SK-N-SH treated with all-trans-retinoic acid at 6 μM for 48 hours (cell line): ENCODE results near the gene TMEM132D.

Experiments used
- ATAC-seq: fragments of 200-7000 bp; cut with Tn5 transposase; 3 replicates; pipeline ENCODE4 v1.9.1; 2020; ENCODE audit warnings: mild to moderate bottlenecking, moderate library complexity
- ARNTL ChIP-seq: fragments of 450-650 bp; formaldehyde crosslinking; IDR thresholded peaks from 2 replicates; pipeline ENCODE4 v1.5.0; 2020; ENCODE audit warnings: low read depth, mild to moderate bottlenecking, moderate library complexity, borderline replicate concordance
- BACH2 ChIP-seq: fragments of 250-450 bp; sonication (Bioruptor Pico); IDR thresholded peaks from 2 replicates; pipeline ENCODE4 v1.9.0; 2021; ENCODE audit warnings: mild to moderate bottlenecking, borderline replicate concordance
- CREB5 ChIP-seq: fragments of 250-450 bp; sonication (Bioruptor Pico); IDR thresholded peaks from 2 replicates; pipeline ENCODE4 v1.5.1; 2020; ENCODE audit warnings: low read depth, mild to moderate bottlenecking, moderate library complexity
- CSDC2 ChIP-seq: fragments of 250-450 bp; sonication (Bioruptor Pico); IDR thresholded peaks from 2 replicates; pipeline ENCODE4 v1.5.0; 2020; ENCODE audit warnings: mild to moderate bottlenecking, moderate library complexity
- ESRRG ChIP-seq: fragments of 250-450 bp; sonication (Bioruptor Pico); IDR thresholded peaks from 2 replicates; pipeline ENCODE4 v1.6.1; 2021; ENCODE audit warnings: mild to moderate bottlenecking
- GLIS3 ChIP-seq: fragments of 250-450 bp; sonication (Bioruptor Pico); IDR thresholded peaks from 2 replicates; pipeline ENCODE4 v1.5.0; 2020; ENCODE audit warnings: mild to moderate bottlenecking, moderate library complexity
- ISL1 ChIP-seq: fragments of 250-450 bp; sonication (Bioruptor Pico); IDR thresholded peaks from 2 replicates; pipeline ENCODE4 v2.1.2; 2022; ENCODE audit warnings: mild to moderate bottlenecking, moderate library complexity
- OSR1 ChIP-seq: fragments of 250-450 bp; sonication (Bioruptor Pico); IDR thresholded peaks from 2 replicates; pipeline ENCODE4 v1.8.0; 2022; ENCODE audit warnings: moderate library complexity, mild to moderate bottlenecking, inconsistent platforms
- PPARA ChIP-seq: fragments of 250-450 bp; sonication (Bioruptor Pico); IDR thresholded peaks from 2 replicates; pipeline ENCODE4 v1.5.0; 2020; ENCODE audit warnings: mild to moderate bottlenecking, borderline replicate concordance
- RARB ChIP-seq: fragments of 250-450 bp; sonication (Bioruptor Pico); IDR thresholded peaks from 2 replicates; pipeline ENCODE4 v1.8.0; 2021; ENCODE audit warnings: mild to moderate bottlenecking, moderate library complexity
- TCF4 ChIP-seq: fragments of 250-450 bp; sonication (Bioruptor Pico); IDR thresholded peaks from 2 replicates; pipeline ENCODE4 v1.8.0; 2021; ENCODE audit warnings: mild to moderate bottlenecking, moderate library complexity, borderline replicate concordance
- TOX ChIP-seq: fragments of 250-450 bp; sonication (Bioruptor Pico); IDR thresholded peaks from 2 replicates; pipeline ENCODE4 v1.8.0; 2021; ENCODE audit warnings: mild to moderate bottlenecking, moderate library complexity, borderline replicate concordance
- TSHZ2 ChIP-seq: fragments of 250-450 bp; sonication (Bioruptor Pico); IDR thresholded peaks from 2 replicates; pipeline ENCODE4 v1.5.0; 2020; ENCODE audit warnings: mild to moderate bottlenecking, moderate library complexity
- ZC3H10 ChIP-seq: fragments of 250-450 bp; sonication (Bioruptor Pico); IDR thresholded peaks from 2 replicates; pipeline ENCODE4 v1.5.1; 2021; ENCODE audit warnings: mild to moderate bottlenecking, moderate library complexity
- ZFP3 ChIP-seq: fragments of 250-450 bp; sonication (Bioruptor Pico); IDR thresholded peaks from 2 replicates; pipeline ENCODE4 v1.5.0; 2020; ENCODE audit warnings: mild to moderate bottlenecking, moderate library complexity
- ZFP30 ChIP-seq: fragments of 450-650 bp; formaldehyde crosslinking; IDR thresholded peaks from 2 replicates; pipeline ENCODE4 v1.5.0; 2022; ENCODE audit warnings: mild to moderate bottlenecking, moderate library complexity
- ZNF565 ChIP-seq: fragments of 450-650 bp; formaldehyde crosslinking; conservative IDR thresholded peaks from 2 replicates; pipeline ENCODE4 v1.5.0; 2020; ENCODE audit warnings: low read depth, mild to moderate bottlenecking, moderate library complexity
- ZNF70 ChIP-seq: fragments of 450-650 bp; formaldehyde crosslinking; IDR thresholded peaks from 2 replicates; pipeline ENCODE4 v1.5.0; 2020; ENCODE audit warnings: mild to moderate bottlenecking, moderate library complexity
- ZNF8 ChIP-seq: fragments of 450-650 bp; formaldehyde crosslinking; IDR thresholded peaks from 2 replicates; pipeline ENCODE4 v1.5.0; 2020; ENCODE audit warnings: mild to moderate bottlenecking, moderate library complexity
- TF ChIP-seq, protein P1 (sequence below): fragments of 250-450 bp; sonication (Bioruptor Pico); IDR thresholded peaks from 2 replicates; pipeline ENCODE4 v1.8.0; 2020; ENCODE audit warnings: mild to moderate bottlenecking, moderate library complexity, borderline replicate concordance
- TF ChIP-seq, protein P2 (sequence below): fragments of 250-450 bp; sonication (Bioruptor Pico); IDR thresholded peaks from 2 replicates; pipeline ENCODE4 v1.5.1; 2021; ENCODE audit warnings: mild to moderate bottlenecking, moderate library complexity
- TF ChIP-seq, protein P3 (sequence below): fragments of 250-450 bp; sonication (Bioruptor Pico); IDR thresholded peaks from 2 replicates; pipeline ENCODE4 v1.8.0; 2021; ENCODE audit warnings: low read depth, mild to moderate bottlenecking, moderate library complexity, borderline replicate concordance

The TMEM132D gene

GRCh38 chr12:129202109-129202814, 701.6 kb downstream of the TMEM132D start:
- no peak for ATAC-seq
- no peak for TF ChIP-seq ZFP30 (CRISPR knock-in tag)
- no peak for TF ChIP-seq TSHZ2
- TF ChIP-seq ARNTL (CRISPR knock-in tag), result no peak
- TF ChIP-seq RARB (CRISPR knock-in tag), result no peak
- TF ChIP-seq CSDC2, result no peak
- no peak for TF ChIP-seq ZNF70
- TF ChIP-seq ZFP3 (CRISPR knock-in tag), result no peak
- TF ChIP-seq GLIS3 (CRISPR knock-in tag), result no peak
- TF ChIP-seq TOX, result no peak
- TF ChIP-seq, protein P1, sequence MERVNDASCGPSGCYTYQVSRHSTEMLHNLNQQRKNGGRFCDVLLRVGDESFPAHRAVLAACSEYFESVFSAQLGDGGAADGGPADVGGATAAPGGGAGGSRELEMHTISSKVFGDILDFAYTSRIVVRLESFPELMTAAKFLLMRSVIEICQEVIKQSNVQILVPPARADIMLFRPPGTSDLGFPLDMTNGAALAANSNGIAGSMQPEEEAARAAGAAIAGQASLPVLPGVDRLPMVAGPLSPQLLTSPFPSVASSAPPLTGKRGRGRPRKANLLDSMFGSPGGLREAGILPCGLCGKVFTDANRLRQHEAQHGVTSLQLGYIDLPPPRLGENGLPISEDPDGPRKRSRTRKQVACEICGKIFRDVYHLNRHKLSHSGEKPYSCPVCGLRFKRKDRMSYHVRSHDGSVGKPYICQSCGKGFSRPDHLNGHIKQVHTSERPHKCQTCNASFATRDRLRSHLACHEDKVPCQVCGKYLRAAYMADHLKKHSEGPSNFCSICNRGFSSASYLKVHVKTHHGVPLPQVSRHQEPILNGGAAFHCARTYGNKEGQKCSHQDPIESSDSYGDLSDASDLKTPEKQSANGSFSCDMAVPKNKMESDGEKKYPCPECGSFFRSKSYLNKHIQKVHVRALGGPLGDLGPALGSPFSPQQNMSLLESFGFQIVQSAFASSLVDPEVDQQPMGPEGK (CRISPR knock-in tag), result no peak
- no peak for TF ChIP-seq TCF4
- TF ChIP-seq ZNF565 (CRISPR knock-in tag), result no peak
- TF ChIP-seq CREB5 (CRISPR knock-in tag), result no peak
- no peak for TF ChIP-seq PPARA
- TF ChIP-seq, protein P2, sequence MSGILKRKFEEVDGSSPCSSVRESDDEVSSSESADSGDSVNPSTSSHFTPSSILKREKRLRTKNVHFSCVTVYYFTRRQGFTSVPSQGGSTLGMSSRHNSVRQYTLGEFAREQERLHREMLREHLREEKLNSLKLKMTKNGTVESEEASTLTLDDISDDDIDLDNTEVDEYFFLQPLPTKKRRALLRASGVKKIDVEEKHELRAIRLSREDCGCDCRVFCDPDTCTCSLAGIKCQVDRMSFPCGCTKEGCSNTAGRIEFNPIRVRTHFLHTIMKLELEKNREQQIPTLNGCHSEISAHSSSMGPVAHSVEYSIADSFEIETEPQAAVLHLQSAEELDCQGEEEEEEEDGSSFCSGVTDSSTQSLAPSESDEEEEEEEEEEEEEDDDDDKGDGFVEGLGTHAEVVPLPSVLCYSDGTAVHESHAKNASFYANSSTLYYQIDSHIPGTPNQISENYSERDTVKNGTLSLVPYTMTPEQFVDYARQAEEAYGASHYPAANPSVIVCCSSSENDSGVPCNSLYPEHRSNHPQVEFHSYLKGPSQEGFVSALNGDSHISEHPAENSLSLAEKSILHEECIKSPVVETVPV, result no peak
- TF ChIP-seq ISL1 (CRISPR knock-in tag), result no peak
- no peak for TF ChIP-seq ZNF8 (CRISPR knock-in tag)
- no peak for TF ChIP-seq OSR1 (CRISPR knock-in tag)
- TF ChIP-seq ESRRG (CRISPR knock-in tag), result no peak

DNA sequence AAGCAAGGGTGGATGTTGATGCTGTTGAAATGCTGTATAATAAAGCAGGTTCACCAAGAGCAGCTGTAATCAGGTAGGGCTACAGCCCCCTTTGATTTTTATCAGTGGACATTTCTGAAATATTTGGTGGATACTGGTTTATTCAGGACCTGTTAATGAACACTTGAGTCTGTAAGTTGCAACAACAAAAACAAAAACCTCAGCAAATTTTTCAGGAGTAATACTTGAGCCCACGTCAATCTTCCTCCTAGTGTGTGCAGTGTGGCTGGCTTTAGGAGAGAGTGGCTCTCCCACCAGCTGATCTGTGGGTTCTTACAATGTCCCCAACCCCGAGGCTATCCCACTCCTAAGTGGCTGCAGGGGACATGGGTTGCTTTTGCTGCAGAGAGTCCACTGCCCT, 702.8 kb downstream of the TMEM132D start:
- no peak for ATAC-seq
- TF ChIP-seq, protein P2, result no peak
- TF ChIP-seq ZNF565 (CRISPR knock-in tag) (no peak), CREB5 (CRISPR knock-in tag) (no peak), TSHZ2 (no peak), TCF4 (no peak), ZNF70 (no peak), ZNF8 (CRISPR knock-in tag) (no peak), GLIS3 (CRISPR knock-in tag) (no peak), ZFP30 (CRISPR knock-in tag) (no peak), ZC3H10 (CRISPR knock-in tag) (no peak), PPARA (no peak), BACH2 (CRISPR knock-in tag) (no peak)
- TF ChIP-seq, protein P3, sequence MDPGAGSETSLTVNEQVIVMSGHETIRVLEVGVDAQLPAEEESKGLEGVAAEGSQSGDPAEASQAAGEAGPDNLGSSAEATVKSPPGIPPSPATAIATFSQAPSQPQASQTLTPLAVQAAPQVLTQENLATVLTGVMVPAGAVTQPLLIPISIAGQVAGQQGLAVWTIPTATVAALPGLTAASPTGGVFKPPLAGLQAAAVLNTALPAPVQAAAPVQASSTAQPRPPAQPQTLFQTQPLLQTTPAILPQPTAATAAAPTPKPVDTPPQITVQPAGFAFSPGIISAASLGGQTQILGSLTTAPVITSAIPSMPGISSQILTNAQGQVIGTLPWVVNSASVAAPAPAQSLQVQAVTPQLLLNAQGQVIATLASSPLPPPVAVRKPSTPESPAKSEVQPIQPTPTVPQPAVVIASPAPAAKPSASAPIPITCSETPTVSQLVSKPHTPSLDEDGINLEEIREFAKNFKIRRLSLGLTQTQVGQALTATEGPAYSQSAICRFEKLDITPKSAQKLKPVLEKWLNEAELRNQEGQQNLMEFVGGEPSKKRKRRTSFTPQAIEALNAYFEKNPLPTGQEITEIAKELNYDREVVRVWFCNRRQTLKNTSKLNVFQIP (CRISPR knock-in tag), result no peak
- TF ChIP-seq, protein P1 (CRISPR knock-in tag), result no peak
